GM21526 (cell line): ENCODE data around the gene ALS2CL.
"Not testable (repeated sequence)": the region's sequence is repeated elsewhere in the genome, so short reads cannot be mapped to it uniquely, and the experiment has no call there.

ENCODE experiments used
- ATAC-seq: cut with Tn5 transposase; IDR thresholded peaks from one replicate; pipeline ENCODE4 v1.9.1; 2021; ENCODE audit warnings: moderate library complexity; ENCODE audit not compliant: unreplicated experiment, low FRiP score

The ALS2CL gene, protein sequence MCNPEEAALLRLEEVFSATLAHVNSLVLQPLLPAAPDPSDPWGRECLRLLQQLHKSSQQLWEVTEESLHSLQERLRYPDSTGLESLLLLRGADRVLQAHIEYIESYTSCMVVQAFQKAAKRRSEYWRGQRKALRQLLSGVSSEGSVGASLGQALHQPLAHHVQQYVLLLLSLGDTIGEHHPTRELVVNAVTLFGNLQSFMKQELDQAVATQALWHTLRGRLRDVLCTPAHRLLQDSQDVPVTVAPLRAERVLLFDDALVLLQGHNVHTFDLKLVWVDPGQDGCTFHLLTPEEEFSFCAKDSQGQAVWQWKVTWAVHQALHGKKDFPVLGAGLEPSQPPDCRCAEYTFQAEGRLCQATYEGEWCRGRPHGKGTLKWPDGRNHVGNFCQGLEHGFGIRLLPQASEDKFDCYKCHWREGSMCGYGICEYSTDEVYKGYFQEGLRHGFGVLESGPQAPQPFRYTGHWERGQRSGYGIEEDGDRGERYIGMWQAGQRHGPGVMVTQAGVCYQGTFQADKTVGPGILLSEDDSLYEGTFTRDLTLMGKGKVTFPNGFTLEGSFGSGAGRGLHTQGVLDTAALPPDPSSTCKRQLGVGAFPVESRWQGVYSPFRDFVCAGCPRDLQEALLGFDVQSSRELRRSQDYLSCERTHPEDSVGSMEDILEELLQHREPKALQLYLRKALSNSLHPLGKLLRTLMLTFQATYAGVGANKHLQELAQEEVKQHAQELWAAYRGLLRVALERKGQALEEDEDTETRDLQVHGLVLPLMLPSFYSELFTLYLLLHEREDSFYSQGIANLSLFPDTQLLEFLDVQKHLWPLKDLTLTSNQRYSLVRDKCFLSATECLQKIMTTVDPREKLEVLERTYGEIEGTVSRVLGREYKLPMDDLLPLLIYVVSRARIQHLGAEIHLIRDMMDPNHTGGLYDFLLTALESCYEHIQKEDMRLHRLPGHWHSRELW

DNA sequence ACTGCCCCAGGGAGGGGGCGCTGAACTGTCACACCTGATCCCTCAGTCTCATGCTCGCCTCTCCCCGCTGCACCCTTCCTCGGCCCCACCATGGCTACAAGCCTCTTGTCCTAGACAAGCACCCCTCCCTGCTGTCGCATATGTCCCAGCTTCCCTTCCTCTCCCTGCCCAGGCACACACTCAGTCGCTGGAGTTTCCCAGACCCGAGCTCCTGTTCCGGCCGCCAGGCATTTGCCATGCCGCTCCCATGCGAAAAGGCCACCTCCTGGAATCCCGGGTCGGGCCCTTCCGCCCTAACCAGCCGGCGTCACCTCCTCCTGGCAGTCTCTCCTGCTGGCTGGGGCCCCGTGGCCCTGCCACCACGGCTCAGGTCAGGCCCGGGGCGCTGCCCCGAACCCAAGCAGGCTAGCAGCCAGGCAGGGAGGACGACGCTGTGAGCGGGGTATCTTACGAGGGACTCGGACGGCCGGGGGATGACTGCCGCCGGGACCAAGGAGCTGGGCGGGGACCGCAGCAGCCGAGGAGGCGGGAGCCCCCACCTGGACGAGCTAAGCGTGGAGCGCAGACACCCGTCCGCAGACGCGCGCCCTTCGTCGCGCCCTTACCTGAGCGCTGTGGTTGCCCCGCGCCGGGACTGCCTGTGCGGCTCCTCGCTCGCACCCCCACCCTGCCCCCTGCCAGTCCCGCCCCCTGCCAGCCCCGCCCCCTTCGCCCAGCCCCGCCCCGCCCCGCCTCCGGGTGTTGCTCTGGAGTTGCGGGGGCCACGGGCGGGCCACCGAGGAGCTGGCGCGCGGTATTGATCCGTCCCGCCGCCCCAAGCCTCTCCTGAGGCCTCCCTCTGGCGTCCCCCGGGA is at the start of gene ALS2CL:
Gene ALS2CL, minus strand, starts transcription at position 642 of the 854 bp plus-strand sequence. CDS start 4,239 bp downstream, outside the sequence.
- no peak for ATAC-seq

DNA sequence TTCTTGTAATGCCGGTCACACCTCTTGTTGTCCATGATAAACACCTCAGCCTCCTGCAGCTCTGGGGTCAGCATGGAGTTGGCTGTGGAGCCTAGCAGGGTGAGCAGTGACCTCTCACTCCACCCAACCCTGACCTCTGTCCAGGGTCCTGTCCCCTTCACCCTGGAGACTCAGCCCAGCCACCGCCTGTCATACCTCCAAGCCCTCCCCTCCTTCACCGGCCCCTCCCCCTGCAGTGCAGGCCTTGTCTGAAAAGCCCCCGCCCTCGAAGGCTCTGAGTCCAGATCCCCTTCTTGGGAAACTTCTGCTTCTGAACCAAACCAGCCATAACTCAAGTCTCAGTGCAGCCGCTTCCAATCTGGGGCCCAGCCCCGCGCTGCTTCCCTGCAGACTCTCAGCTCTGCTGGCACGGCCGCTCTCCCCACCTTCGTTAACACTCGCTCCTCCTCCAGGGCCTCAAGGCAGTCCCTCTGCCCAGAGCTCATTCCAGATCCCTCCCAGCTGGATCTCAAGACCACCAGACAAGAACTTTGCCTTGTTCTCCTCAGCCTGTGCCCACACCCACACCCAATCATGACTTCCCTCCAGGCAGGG is 49.6 kb upstream of the ALS2CL start:
- ATAC-seq, result no peak

DNA sequence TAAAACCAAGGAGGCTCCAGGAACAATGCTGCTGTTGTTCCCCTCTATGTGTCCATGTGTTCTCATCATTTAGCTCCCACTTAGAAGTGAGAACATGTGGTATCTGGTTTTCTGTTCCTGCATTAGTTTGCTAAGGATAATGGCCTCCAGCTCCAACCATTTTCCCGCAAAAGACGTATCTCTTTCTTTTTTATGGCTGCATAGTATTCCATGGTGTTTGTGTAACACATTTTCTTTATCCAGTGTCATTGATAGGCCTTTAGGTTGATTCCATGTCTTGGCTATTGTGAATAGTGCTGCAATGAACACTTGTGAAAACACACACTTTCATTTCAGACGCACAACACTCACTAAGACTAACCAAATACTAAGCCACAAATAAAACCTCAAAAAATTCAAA is 46.1 kb upstream of the ALS2CL start:
- ATAC-seq, result not testable (repeated sequence)

DNA sequence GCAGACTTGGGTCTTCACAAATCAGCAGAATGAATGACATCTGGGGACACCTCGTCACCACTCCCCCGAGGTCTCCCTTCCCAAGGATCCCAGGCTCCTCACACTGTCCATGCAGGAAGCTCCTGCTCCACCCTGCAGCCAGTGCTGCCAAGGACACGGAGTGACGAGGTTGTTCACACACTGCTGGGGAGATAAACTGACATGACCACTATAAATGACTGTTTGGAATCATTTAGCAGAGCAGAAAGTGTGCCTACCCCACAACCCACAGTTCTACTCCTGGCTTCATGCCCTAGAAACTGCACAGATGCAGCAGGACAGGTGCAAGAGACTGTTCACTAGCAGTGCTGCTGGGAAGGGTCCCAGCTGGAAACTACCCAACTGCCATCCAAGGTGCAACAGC is 43.9 kb upstream of the ALS2CL start:
- no peak for ATAC-seq

DNA sequence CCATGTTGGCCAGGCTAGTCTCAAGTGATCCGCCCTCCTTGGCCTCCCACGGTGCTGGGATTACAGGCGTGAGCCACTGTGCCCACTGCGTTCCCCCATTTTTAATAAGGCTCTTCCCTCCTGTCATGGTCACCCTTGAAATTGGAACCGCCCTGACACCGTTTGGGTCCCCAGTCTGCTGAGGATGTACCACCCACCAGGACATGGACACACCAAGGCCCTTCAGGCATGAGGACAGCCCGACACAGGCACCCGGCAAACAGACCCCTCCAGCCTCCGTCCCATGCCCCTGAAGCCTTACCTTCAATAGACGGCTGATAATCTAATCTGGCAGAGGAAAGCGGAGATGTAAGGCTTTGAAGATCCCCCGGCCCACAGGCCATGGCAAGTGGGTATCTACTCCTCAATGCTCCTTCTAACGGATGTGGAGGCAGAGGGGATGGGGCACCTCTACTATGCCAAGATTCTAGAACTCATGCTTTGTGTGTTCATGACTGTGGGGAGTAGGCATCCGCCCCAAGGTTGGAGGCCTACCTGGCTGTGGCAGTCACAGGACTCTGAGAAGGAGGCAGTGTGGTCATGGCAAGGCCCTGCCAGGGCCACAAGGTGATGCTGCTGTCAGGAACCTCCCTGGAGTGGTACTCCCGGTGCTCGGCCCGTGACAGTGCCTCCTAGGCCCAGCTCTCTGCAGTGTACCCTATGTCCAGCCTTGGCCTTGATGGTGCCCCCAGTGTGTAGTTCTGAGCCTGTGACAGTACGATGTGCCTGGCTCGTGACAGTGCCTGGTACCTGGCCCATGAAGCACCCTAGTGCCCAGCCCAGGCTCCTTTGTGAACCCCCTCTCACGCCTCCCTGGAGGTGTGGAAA is 42.8 kb upstream of the ALS2CL start:
- ATAC-seq, result no peak

DNA sequence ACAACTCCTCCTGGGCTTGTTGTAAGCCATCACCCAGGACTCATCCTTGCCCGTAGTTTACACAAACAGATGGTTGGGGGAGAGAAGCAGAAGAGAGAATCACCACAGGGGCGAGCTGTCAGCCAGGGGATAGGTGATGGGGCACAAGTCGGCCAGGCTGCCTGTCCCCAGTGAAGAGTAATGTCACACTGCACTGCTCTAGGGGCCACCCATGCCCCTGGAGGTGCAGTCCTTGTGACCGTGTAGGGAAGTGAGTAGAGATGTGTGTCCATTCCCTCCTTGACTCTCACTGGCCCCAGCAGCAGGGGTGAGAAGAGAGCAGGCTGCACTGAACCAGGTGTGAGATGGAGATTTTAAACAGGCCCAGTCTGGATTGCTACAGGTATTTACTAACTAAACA is 41.3 kb upstream of the ALS2CL start:
- no peak for ATAC-seq

DNA sequence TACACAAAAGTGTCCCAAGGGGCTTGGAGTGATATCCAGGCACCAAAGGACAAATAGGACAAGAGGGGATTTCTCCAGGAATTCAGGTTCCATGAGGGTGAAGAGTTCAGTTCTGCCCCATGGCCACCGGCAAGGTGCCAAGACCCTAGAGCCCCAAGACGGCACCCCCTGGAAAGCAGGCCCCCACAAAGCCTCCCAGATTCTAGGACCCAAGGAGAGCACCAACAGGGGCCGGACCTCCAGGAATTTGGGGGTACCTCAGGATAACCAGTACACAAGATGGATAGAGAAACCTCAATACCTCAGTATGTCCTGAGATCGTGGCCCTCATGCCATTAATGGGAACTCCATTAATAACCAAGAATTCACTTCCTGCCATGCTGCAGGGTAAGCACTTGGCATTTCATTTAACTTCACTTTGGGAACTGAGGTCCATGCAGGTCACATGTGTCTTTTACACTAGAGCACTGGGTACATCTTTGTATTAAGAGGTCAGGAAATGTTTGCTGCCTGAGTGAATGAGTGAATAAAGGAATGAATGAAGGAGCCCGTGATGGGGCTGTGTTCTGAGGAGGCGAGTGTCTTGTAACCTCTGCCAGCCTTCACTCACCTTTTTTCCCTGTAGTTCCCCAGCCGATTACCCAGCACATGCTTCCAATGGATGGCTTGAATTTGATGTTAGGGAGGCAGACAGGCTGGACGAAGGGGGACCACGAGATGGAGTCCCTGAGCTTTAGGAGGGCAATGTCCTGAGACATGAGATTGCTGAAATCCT is 39.7 kb upstream of the ALS2CL start:
- no peak for ATAC-seq

DNA sequence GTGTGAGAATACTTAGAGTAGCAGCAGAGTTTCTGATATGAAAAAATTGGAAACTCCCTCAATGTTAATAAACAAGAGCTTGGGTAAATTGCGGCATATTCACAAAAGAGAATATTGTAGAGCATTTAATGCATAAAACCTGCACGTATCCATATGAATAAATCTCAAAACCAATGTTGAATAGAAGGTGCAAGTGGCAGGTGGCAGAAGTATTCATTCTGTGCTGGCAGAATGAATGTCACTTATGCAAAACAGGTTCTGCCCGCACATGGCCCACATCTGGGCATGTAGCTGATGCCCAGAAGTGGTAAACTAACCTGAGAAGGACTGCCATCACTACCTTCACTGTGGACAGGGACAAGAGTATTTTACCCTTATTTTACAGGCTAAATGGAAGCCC is 38.3 kb upstream of the ALS2CL start:
- no peak for ATAC-seq

DNA sequence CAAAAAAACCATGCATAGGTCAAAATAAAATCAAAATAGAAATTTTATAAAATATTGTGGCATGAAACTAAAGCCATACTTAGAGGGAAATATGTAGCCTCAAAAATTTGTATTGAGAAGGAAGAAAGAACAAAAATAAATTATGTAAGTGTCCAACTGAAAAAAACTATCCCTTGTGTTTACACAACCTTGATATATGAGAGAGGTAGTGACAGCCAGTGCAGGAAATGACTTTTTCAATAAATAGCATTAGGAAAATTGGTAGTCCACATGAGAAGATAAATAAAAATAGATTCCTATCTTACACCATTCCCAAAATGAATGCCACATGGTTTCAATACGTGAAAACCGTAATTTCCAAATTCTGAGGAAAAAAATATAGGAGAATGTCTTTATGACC is 37.3 kb upstream of the ALS2CL start:
- ATAC-seq, result no peak

DNA sequence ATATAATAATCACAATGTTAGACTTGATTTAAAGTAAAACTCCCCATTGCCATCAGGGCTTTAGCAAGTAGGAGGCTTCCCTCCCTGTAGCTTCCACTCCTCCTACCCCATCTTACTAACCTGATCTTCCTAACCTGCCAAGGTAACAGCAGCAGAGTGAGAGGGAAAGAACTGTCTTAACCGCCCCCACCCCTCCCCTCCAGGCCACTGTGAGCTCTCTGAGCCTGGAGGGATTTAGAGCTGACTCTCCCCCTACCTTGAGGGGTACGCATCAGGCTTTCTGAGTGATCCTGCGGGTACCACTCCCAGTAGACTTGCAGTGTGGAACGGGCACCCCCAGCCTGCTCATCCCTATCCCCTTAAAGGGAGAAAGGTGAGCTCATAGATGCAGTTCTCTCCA is 35.6 kb upstream of the ALS2CL start:
- no peak for ATAC-seq

DNA sequence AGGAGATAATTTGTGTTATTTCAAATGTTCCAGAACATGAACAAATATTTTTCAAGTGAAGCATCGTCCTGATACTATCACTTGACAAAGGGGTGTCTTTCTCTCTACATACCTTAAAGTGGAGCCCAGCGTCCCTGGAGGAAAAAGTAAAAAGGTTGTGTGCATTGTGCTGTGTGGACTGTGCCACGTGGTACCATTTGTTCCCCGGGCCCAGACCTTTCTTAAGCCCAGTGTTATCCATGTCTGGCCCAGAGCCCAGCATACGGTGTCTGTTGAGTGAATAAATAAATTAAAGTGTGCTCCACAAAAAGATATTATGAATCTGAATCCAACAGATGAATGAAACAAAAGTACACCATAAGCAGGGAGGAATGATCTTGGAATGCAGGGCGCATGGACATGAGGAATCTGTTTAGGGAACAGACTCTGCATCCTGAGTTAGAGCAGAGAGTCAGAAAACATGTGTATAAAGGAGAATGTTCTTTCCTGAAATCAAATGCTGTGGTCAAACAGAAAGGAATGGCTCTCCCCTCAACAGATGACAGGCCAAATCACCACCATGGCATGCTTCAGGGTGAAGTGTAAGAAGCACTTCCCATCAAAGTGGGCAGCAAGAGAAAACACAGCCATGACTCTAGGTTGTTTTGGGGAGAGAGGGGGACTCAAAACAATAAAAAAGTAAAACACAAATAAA is 32.3 kb upstream of the ALS2CL start:
- no peak for ATAC-seq

DNA sequence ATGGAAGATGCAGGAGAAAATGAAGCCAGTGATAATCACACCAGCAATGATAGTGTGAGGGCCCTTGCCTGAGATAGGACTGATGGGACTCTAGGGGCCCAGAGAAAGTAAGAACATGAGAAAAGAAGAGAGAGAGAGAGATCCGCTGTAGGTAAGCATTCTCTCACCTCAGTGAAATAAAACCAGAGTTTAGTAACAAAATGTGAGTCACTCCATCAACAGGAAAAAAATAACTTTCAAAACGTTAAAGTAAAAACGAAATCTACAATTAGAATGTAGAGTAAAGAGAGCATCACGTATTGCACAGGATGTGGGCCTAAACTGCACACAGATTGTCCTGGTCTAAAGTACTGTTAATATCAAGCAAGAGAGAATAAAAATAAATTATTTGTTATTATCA is 30.9 kb upstream of the ALS2CL start:
- no peak for ATAC-seq

DNA sequence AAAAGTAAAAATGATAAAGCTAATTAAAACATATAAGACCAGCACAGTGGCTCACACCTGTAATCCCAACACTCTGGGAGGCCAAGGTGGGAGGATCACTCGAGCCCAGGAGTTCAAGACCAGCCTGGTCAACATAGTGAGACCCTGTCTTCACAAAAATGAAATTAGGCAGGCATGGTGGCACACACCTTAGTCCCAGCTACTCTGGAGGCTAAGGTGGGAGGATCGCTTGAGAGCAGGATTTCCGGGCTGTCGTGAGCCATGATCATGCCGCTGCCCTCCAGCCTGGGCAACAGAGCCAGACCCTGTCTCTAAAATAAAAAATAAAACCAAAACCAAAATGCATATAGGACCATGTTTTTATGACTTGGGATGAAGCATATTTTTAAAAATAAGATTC is 29.0 kb upstream of the ALS2CL start:
- ATAC-seq, result no peak

DNA sequence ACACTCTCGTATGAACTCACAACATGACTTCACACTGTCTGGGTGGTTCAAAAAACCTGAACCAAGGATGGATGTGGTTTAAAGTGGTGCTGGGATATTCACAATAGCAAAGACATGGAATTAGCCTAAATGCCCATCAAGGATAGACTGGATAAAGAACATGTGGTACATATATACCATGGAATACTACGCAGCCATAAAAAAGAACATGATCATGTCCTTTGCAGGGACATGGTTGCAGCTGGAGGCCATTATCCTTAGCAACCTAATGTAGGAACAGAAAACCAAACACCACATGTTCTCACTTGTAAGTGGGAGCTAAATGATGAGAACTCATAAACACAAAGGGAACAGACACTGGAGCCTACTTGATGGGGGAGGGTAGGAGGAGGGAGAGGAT is 27.5 kb upstream of the ALS2CL start:
- no peak for ATAC-seq

DNA sequence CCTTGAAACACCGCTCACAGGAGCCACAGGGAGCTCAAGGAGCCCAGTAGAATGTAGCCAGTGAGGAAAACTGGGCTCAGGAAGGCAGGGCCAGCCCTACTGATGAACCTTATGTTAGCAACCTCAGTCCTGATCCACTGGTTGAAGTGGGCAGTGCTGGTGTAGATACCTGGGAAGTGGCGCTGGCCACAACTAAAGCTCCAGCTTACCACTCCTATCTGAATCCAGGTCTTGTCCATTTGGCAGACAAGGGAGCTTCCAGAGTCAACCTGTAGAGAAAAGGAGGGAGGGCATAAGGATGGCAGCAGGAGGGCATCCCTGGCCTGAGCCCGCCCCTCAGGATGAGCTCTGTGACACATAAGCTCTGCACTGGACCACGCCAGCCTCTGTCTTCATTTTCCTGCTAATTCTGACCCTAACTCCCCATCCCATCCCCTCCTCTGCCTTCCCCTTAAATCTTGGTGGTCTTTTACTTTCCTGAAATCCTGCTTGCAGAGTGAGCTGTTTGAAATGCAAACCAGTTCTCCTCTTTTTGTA is 26.3 kb upstream of the ALS2CL start:
- ATAC-seq, result no peak

DNA sequence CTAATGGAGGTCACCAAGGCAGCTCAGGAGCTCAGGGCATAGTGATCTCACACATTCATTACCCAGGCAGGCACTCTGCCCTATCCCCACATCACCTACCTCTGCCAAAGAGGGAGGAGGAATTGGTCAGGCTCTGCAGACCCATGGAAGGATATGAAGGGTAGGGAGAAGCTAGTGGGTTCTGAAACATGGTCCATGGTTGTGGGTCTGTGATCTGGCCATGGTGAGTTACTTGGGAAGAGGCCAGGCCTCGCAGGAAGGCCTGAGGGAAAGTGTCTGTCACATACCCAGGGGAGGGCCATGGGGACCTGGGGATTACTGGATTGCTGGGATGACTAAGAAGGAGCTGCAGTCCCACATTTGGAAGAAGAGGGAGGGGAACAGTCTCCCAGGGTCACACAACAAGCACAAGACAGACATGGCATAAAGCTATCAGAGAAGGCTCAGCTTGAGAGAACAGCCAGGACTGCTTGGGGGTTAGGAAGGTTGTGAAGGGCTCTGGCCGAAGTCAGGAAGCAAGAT is 25.6 kb upstream of the ALS2CL start:
- ATAC-seq, result no peak

DNA sequence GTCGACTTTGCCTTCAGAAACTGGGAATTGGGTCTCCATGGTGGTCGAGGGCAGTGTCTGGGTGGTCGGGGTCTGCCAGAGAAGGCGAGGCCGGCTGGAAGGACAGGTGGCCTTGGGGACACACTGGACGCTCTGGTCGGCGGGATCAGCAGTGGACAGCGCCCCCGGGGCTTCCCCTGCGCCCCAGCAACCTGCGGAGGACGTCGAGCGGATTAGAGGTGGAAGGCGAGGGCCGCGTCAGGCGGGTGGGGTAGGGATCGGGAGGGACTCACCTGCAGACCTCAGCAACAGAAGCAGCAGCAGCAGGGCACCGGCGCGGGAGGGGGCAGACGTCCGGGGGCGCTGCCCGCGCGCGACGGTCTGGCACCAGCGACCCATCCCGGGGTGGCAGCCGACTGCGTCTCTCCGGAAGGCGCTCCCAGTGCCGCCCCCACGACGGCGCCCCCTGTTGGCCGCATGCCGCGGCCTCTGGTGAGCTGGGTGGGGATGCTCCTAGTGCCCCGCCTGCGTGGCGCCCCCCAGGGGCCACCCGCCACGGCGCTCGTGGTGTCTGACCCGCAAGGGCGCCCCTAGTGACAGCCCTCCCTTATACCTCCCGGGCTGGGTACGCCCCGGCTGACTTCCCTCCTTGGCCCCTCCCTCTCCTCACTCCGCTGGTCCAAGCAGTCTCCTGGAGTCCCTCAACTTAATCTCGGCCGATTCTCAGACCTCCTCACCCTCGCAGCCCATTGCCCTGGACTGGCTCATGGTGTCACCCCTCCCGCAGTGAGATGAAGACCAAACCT is 24.2 kb upstream of the ALS2CL start, which contains the start of gene PRSS50:
Gene PRSS50, minus strand, starts transcription at position 423 of the 785 bp plus-strand sequence. Its CDS starts 45 bp downstream, at position 378.
- ATAC-seq, result no peak
